ENCODE data around the gene CAMTA1. TPM values are rescaled to one million over a fixed set of nuclear protein-coding genes. Genes with fewer than 3 reads are reported as not detected.

CAMTA1 gene
- total RNA-seq, 3 donors from 2014 or later: 73.4 to 114 (median 82.6) TPM

DNA sequence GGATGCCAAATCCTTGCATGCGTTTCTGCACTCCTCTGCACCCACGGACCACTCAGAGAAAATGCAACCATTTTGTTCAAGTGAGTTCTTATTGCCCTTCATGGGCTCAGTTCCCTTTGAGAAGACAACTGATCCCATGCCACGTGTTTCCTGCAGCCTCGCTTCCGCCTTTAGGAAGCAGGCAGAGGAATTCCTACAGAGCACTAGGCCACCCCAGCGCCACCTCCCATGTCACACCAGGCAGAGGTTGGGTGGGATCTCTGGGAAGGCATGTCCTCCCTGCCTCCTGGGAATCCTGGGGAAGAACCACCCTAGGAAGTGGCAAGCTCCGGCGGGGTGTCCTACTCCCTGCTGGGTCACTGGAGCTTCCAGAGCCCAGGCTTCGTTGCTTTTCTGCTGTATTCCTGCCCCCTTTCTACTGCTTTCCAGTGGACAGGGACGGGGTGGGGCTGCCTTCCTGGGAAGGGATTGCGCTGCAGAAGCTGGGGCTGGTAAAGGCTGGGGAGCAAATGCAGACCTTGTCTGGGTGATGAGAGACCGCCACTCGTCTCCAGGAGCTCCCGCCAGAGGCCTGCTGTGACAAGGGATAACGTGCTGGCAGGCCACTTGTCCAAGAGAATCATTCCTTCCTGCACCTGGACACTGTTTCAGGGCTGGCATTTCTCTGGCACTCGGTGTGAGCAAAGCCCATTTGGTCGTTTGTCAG, 507.6 kb downstream of the CAMTA1 start:
- H3K4me1 ChIP-seq (ENCODE audit: low read depth): peaks cover 5% of the 10 kb centered on the region
- H3K36me3 ChIP-seq (ENCODE audit: low read depth): no peaks in the 10 kb centered on the region
- intact Hi-C loops (cut with DNase I, micrococcal nuclease): no loop called here
- TF ChIP-seq, protein P1, sequence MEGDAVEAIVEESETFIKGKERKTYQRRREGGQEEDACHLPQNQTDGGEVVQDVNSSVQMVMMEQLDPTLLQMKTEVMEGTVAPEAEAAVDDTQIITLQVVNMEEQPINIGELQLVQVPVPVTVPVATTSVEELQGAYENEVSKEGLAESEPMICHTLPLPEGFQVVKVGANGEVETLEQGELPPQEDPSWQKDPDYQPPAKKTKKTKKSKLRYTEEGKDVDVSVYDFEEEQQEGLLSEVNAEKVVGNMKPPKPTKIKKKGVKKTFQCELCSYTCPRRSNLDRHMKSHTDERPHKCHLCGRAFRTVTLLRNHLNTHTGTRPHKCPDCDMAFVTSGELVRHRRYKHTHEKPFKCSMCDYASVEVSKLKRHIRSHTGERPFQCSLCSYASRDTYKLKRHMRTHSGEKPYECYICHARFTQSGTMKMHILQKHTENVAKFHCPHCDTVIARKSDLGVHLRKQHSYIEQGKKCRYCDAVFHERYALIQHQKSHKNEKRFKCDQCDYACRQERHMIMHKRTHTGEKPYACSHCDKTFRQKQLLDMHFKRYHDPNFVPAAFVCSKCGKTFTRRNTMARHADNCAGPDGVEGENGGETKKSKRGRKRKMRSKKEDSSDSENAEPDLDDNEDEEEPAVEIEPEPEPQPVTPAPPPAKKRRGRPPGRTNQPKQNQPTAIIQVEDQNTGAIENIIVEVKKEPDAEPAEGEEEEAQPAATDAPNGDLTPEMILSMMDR (IDR thresholded peaks at IDR 0.05): no peak
- no peak for DNase-seq
- ATAC-seq: no peak
- H3K9me3 ChIP-seq: peaks cover 4% of the 10 kb centered on the region
- H3K4me3 ChIP-seq: no peak overlapping the region

DNA sequence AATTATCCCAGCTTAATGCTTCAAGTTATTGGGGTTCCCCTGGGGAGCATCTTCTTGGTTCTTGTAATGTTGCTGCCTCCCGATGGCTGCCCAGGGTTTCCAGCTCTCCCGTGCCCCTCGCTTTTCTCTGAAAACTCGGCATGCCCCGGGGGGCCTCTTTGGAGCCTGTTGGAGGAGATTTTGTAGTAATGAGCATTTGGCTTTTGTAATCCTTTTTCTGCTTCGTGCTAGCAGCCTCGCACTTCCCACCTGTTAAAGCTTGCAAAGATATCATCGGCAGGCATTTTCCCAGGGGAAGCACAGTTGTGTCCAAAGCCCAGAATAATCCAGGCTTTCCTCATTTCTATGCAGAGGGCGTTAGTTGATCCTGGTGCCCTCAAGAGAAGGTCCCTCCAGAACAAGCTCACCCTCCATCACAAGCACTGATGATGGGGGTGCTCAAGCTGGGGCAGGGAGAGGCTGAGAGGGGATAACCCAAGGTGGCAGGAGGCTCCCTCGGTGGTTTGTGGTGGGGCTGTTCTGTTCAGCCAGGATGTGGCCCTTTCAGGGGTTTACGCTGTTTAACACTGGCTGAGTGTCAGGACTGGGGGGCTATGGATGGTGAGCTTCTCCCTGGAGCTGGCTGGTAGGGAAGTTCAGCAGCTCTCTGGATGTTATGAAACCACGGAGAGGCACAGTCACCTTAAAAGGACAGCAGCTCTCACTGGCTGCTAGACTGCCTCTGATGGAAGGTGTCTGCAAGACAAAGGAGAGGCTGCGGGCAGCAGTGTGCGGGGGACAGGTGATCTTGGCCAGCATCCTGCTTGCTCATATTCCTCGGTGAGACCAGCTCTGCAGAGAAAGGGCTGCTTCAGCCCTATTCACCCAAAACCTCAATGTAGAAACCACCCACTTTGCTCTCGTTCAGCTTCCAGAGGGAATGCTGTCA, 508.7 kb downstream of the CAMTA1 start:
- no peak for ATAC-seq
- TF ChIP-seq, protein P1 (IDR thresholded peaks at IDR 0.05): no peak
- H3K9me3 ChIP-seq: peaks cover 4% of the 10 kb centered on the region
- no peak for DNase-seq
- intact Hi-C loops (cut with DNase I, micrococcal nuclease): no loop called here
- H3K36me3 ChIP-seq (ENCODE audit: low read depth): no peaks in the 10 kb centered on the region
- peaks cover 5% of the 10 kb centered on the region for H3K4me1 ChIP-seq (ENCODE audit: low read depth)
- no peak overlapping the region for H3K4me3 ChIP-seq

DNA sequence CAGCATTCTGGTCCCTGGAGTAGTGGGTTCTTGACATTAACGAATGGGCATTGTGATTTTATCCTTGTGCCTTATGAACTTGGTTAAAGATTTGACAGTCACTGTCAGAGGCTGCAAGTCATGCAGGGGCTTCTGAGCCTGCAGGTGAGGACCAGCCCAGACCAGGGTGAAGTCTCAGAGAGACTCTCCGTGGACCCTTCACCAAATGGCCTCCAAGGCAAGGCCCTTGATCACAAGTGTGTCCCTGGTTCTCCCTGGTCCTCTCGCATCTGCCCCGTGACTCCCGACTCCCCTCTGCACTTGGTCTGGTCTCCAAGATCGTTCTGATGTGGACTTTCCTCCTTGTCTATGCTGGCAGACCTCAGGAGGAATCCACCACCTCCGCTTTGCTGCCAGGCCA, 509.4 kb downstream of the CAMTA1 start:
- no peaks in the 10 kb centered on the region for H3K36me3 ChIP-seq (ENCODE audit: low read depth)
- no peak for DNase-seq
- peaks cover 4% of the 10 kb centered on the region for H3K9me3 ChIP-seq
- intact Hi-C loops (cut with DNase I, micrococcal nuclease): no loop called here
- no peak overlapping the region for H3K4me3 ChIP-seq
- peaks cover 8% of the 10 kb centered on the region for H3K4me1 ChIP-seq (ENCODE audit: low read depth)
- no peak for ATAC-seq
- TF ChIP-seq, protein P1 (IDR thresholded peaks at IDR 0.05): no peak

DNA sequence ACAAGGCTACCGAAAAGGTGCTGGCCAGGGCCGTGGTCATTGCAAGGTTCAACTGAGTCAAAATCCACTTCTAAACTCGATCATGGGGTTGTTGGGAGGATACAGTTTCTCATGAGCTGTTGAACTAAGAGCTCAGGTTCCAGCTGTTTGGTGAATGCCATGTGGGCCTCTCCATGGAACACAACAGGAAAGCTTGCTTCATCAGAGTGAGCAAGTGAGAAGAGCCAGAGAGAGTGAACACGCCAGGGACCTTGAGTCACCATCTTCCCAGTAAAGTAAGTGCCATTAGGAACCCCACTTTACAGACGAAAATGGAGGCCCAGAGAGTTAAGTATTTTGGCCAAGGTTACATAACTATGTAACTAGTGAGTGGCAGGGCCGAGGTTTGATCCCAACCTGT, 510.7 kb downstream of the CAMTA1 start:
- no peak for DNase-seq
- H3K4me3 ChIP-seq: no peak overlapping the region
- no peaks in the 10 kb centered on the region for H3K36me3 ChIP-seq (ENCODE audit: low read depth)
- no peak for ATAC-seq
- peaks cover 4% of the 10 kb centered on the region for H3K9me3 ChIP-seq
- TF ChIP-seq, protein P1 (IDR thresholded peaks at IDR 0.05): no peak
- intact Hi-C loops (cut with DNase I, micrococcal nuclease): no loop called here
- peaks cover 11% of the 10 kb centered on the region for H3K4me1 ChIP-seq (ENCODE audit: low read depth)

DNA sequence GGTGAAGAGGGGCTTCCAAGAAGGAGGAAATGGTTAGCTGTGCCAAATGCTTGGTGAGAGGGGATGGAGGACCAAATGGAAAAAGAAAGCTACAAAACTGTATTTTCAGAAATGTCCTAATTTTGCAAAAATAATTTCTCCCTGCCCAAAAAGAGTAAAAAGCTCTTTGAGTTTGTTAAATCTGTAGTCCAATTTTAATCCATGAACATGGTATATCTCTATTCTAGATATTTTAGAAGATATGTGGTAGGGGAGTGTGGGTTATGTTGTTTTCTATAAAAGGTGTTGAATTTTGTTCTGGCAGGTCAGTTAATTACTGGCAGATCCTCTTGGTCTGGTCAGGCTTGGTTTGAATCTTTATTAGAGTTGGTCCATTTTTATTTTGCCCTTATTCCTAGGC, 511.7 kb downstream of the CAMTA1 start:
- DNase-seq: no peak
- TF ChIP-seq, protein P1 (IDR thresholded peaks at IDR 0.05): no peak
- peaks cover 4% of the 10 kb centered on the region for H3K9me3 ChIP-seq
- ATAC-seq: no peak
- intact Hi-C loops (cut with DNase I, micrococcal nuclease): no loop called here
- no peak overlapping the region for H3K4me3 ChIP-seq
- no peaks in the 10 kb centered on the region for H3K36me3 ChIP-seq (ENCODE audit: low read depth)
- peaks cover 13% of the 10 kb centered on the region for H3K4me1 ChIP-seq (ENCODE audit: low read depth)

All from mucosa of descending colon (tissue), 3 donors.